HG03469 (cell line): ENCODE data around the gene SYT2.
"Not testable (repeated sequence)": the region's sequence is repeated elsewhere in the genome, so short reads cannot be mapped to it uniquely, and the experiment has no call there.

ENCODE experiments used
- ATAC-seq: cut with Tn5 transposase; IDR thresholded peaks from one replicate; pipeline ENCODE4 v1.9.1; 2021; ENCODE audit warnings: mild to moderate bottlenecking, moderate library complexity, moderate number of reproducible peaks; ENCODE audit not compliant: unreplicated experiment

The SYT2 gene

GRCh38 chr1:202645097-202645476, 65.2 kb downstream of the SYT2 start:
- no peak for ATAC-seq

GRCh38 chr1:202644219-202645096, 65.8 kb downstream of the SYT2 start:
- no peak for ATAC-seq

- no peak for ATAC-seq
These were observed 66.6 kb downstream of the SYT2 start for GRCh38 chr1:202643397-202644218.

GRCh38 chr1:202642619-202643291, 67.5 kb downstream of the SYT2 start:
- ATAC-seq = no peak

GRCh38 chr1:202642212-202642611, 68.0 kb downstream of the SYT2 start:
- no peak for ATAC-seq

- ATAC-seq = no peak
These were observed 70.8 kb downstream of the SYT2 start for GRCh38 chr1:202639500-202639899.

GRCh38 chr1:202638701-202639305, 71.5 kb downstream of the SYT2 start:
- not testable (repeated sequence) for ATAC-seq

- no peak for ATAC-seq
These were observed 72.1 kb downstream of the SYT2 start for GRCh38 chr1:202638019-202638700.

GRCh38 chr1:202637321-202638018, 72.8 kb downstream of the SYT2 start:
- not testable (repeated sequence) for ATAC-seq

GRCh38 chr1:202636171-202636570, 74.1 kb downstream of the SYT2 start:
- not testable (repeated sequence) for ATAC-seq

- no peak for ATAC-seq
These were observed 78.0 kb downstream of the SYT2 start for GRCh38 chr1:202632241-202632640.

- ATAC-seq = no peak
These were observed 79.0 kb downstream of the SYT2 start for GRCh38 chr1:202631076-202631923.

- ATAC-seq = no peak
These were observed 79.7 kb downstream of the SYT2 start for GRCh38 chr1:202630541-202630940.

- not testable (repeated sequence) for ATAC-seq
These were observed 80.2 kb downstream of the SYT2 start for GRCh38 chr1:202630096-202630495.

- peak; percentile 74 for ATAC-seq
These were observed 80.9 kb downstream of the SYT2 start for GRCh38 chr1:202629257-202629811.

GRCh38 chr1:202628646-202629215, 81.5 kb downstream of the SYT2 start:
- ATAC-seq = no peak

GRCh38 chr1:202627841-202628565, 82.3 kb downstream of the SYT2 start:
- ATAC-seq = no peak
